HEK293 (cell line): ENCODE results near the gene OR2A12.

Experiments
- CTCF ChIA-PET: fragments of 350-600 bp; formaldehyde crosslinking; extraction: SDS; loops from one replicate; lab custom pipeline; 2021; ENCODE audit warnings: antibody characterized with exemption; lab: Yijun Ruan, JAX
- POLR2A ChIA-PET: fragments of 300-600 bp; formaldehyde crosslinking; extraction: SDS; loops from one replicate; lab custom pipeline; 2020; ENCODE audit warnings: antibody characterized with exemption, inconsistent platforms; lab: Yijun Ruan, JAX
- H3K27ac ChIP-seq: fragments of 200-500 bp; sonication (Bioruptor generic); 2 replicates; pipeline ENCODE4 v1.5.1; 2014; ENCODE audit warnings: low read depth, low read length, control low read depth, inconsistent platforms; ENCODE audit errors: extremely low read depth
- H3K36me3 ChIP-seq, 2 experiments: fragments of 200-500 bp in 1 of 2; sonication (Bioruptor generic) in 1 of 2; 1 replicate in 1 of 2; 2 replicates in 1 of 2; pipeline ENCODE4 v1.5.1; 2014 to 2017; ENCODE audit warnings: inconsistent platforms in 2 of 2, low read length in 2 of 2; ENCODE audit not compliant: control insufficient read depth in 2 of 2, insufficient read depth in 1 of 2
- H3K4me1 ChIP-seq: fragments of 200-500 bp; sonication (Bioruptor generic); 2 replicates; pipeline ENCODE4 v1.5.1; 2014; ENCODE audit warnings: mild to moderate bottlenecking, low read length, inconsistent platforms; ENCODE audit not compliant: control insufficient read depth, insufficient read depth
- H3K4me3 ChIP-seq: 2 replicates; pipeline ENCODE4 v1.5.1; 2011; ENCODE audit warnings: low read depth, mild to moderate bottlenecking, control low read depth, low read length, moderate library complexity
- H3K9me3 ChIP-seq: fragments of 200-500 bp; sonication (Bioruptor generic); 2 replicates; pipeline ENCODE4 v1.5.1; 2014; ENCODE audit warnings: low read depth, low read length, inconsistent platforms; ENCODE audit not compliant: control insufficient read depth, insufficient read depth
- ZBTB7A ChIP-seq: fragments of 450-650 bp; formaldehyde crosslinking; IDR thresholded peaks from 2 replicates; pipeline ENCODE4 v1.5.1; 2016; ENCODE audit warnings: low read depth, missing biosample characterization, missing genetic modification characterization
- ZFP37 ChIP-seq: fragments of 450-650 bp; formaldehyde crosslinking; IDR thresholded peaks from 2 replicates; pipeline ENCODE4 v1.5.1; 2016; ENCODE audit warnings: missing biosample characterization, missing genetic modification characterization
- ZNF132 ChIP-seq: fragments of 450-650 bp; formaldehyde crosslinking; IDR thresholded peaks from 2 replicates; pipeline ENCODE4 v1.5.1; 2017; ENCODE audit warnings: missing biosample characterization, missing genetic modification characterization, borderline replicate concordance
- ZNF157 ChIP-seq: fragments of 450-650 bp; formaldehyde crosslinking; IDR thresholded peaks from 2 replicates; pipeline ENCODE4 v1.5.1; 2016; ENCODE audit warnings: missing biosample characterization, missing genetic modification characterization
- ZNF221 ChIP-seq: fragments of 450-650 bp; formaldehyde crosslinking; IDR thresholded peaks from 2 replicates; pipeline ENCODE4 v1.5.1; 2017; ENCODE audit warnings: missing biosample characterization, missing genetic modification characterization, borderline replicate concordance
- ZNF350 ChIP-seq: fragments of 450-650 bp; formaldehyde crosslinking; IDR thresholded peaks from 2 replicates; pipeline ENCODE4 v1.5.0; 2017; ENCODE audit warnings: missing biosample characterization, mild to moderate bottlenecking, missing genetic modification characterization
- ZNF391 ChIP-seq: fragments of 450-650 bp; formaldehyde crosslinking; IDR thresholded peaks from 2 replicates; pipeline ENCODE4 v1.5.1; 2016; ENCODE audit warnings: low read depth, missing biosample characterization, missing genetic modification characterization, borderline replicate concordance
- ZNF426 ChIP-seq: fragments of 450-650 bp; formaldehyde crosslinking; IDR thresholded peaks from 2 replicates; pipeline ENCODE4 v1.5.1; 2017; ENCODE audit warnings: missing biosample characterization, missing genetic modification characterization, mild to moderate bottlenecking, inconsistent platforms, moderate library complexity
- ZNF501 ChIP-seq: fragments of 450-650 bp; formaldehyde crosslinking; IDR thresholded peaks from 2 replicates; pipeline ENCODE4 v1.5.1; 2016; ENCODE audit warnings: missing biosample characterization, missing genetic modification characterization
- ZNF596 ChIP-seq: fragments of 450-650 bp; IDR thresholded peaks from 2 replicates; pipeline ENCODE4 v1.5.0; 2018; ENCODE audit warnings: missing biosample characterization, mild to moderate bottlenecking, missing genetic modification characterization, moderate library complexity
- ZNF600 ChIP-seq: fragments of 450-650 bp; formaldehyde crosslinking; IDR thresholded peaks from 2 replicates; pipeline ENCODE4 v1.5.1; 2016; ENCODE audit warnings: missing biosample characterization, missing genetic modification characterization
- ZNF629 ChIP-seq: fragments of 450-650 bp; formaldehyde crosslinking; IDR thresholded peaks from 2 replicates; pipeline ENCODE4 v1.5.1; 2017; ENCODE audit warnings: missing biosample characterization, missing genetic modification characterization
- TF ChIP-seq, protein P1 (sequence below): fragments of 450-650 bp; formaldehyde crosslinking; IDR thresholded peaks from 2 replicates; pipeline ENCODE4 v1.5.1; 2016; ENCODE audit warnings: missing biosample characterization, missing genetic modification characterization
- TF ChIP-seq, protein P2 (sequence below): fragments of 450-650 bp; formaldehyde crosslinking; IDR thresholded peaks from 2 replicates; pipeline ENCODE4 v1.5.1; 2016; ENCODE audit warnings: missing biosample characterization, missing genetic modification characterization
- TF ChIP-seq, protein P3 (sequence below): IDR thresholded peaks from 2 replicates; pipeline ENCODE4 v1.6.1; 2011; ENCODE audit warnings: mild to moderate bottlenecking, low read depth, low read length, borderline replicate concordance
- TF ChIP-seq, protein P4 (sequence below): fragments of 450-650 bp; formaldehyde crosslinking; IDR thresholded peaks from 2 replicates; pipeline ENCODE4 v1.5.0; 2017; ENCODE audit warnings: missing biosample characterization, missing genetic modification characterization, borderline replicate concordance
- TF ChIP-seq, protein P5 (sequence below): fragments of 450-650 bp; formaldehyde crosslinking; IDR thresholded peaks from 2 replicates; pipeline ENCODE4 v1.5.1; 2016; ENCODE audit warnings: missing biosample characterization, missing genetic modification characterization, borderline replicate concordance

The OR2A12 gene

DNA sequence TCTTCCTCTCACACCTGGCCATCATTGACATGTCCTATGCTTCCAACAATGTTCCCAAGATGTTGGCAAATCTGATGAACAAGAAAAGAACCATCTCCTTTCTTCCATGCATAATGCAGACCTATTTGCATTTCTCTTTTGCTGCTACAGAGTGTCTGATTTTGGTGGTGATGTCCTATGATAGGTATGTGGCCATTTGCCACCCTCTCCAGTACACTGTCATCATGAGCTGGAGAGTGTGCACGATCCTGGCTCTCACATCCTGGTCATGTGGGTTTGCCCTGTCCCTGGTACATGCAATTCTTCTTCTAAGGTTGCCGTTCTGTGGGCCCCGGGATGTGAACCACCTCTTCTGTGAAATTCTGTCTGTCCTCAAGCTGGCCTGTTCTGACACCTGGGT lies 56.1 kb downstream of the OR2A12 start:
- Histone ChIP-seq H3K36me3 (no peaks in the 10 kb centered on the region), H3K4me3 (no peak overlapping the region), H3K9me3 (no peaks in the 10 kb centered on the region), H3K4me1 (no peaks in the 10 kb centered on the region)
- CTCF ChIA-PET = no interaction called here
- no peak for TF ChIP-seq ZNF596
- no peak for TF ChIP-seq ZNF600
- no peak for TF ChIP-seq ZNF629 (tag by site-specific recombination)
- TF ChIP-seq, protein P1, sequence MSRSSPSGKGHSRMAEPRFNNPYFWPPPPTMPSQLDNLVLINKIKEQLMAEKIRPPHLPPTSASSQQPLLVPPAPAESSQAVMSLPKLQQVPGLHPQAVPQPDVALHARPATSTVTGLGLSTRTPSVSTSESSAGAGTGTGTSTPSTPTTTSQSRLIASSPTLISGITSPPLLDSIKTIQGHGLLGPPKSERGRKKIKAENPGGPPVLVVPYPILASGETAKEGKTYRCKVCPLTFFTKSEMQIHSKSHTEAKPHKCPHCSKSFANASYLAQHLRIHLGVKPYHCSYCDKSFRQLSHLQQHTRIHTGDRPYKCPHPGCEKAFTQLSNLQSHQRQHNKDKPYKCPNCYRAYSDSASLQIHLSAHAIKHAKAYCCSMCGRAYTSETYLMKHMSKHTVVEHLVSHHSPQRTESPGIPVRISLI = no peak
- TF ChIP-seq, protein P2, sequence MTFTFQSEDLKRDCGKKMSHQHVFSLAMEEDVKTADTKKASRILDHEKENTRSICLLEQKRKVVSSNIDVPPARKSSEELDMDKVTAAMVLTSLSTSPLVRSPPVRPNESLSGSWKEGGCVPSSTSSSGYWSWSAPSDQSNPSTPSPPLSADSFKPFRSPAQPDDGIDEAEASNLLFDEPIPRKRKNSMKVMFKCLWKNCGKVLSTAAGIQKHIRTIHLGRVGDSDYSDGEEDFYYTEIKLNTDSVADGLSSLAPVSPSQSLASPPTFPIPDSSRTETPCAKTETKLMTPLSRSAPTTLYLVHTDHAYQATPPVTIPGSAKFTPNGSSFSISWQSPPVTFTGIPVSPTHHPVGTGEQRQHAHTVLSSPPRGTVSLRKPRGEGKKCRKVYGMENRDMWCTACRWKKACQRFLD = no peak
- TF ChIP-seq ZBTB7A (tag by site-specific recombination) = no peak
- TF ChIP-seq, protein P3, sequence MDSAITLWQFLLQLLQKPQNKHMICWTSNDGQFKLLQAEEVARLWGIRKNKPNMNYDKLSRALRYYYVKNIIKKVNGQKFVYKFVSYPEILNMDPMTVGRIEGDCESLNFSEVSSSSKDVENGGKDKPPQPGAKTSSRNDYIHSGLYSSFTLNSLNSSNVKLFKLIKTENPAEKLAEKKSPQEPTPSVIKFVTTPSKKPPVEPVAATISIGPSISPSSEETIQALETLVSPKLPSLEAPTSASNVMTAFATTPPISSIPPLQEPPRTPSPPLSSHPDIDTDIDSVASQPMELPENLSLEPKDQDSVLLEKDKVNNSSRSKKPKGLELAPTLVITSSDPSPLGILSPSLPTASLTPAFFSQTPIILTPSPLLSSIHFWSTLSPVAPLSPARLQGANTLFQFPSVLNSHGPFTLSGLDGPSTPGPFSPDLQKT = no peak
- no peak for TF ChIP-seq ZFP37 (tag by site-specific recombination)
- no peak for TF ChIP-seq ZNF501
- TF ChIP-seq, protein P4, sequence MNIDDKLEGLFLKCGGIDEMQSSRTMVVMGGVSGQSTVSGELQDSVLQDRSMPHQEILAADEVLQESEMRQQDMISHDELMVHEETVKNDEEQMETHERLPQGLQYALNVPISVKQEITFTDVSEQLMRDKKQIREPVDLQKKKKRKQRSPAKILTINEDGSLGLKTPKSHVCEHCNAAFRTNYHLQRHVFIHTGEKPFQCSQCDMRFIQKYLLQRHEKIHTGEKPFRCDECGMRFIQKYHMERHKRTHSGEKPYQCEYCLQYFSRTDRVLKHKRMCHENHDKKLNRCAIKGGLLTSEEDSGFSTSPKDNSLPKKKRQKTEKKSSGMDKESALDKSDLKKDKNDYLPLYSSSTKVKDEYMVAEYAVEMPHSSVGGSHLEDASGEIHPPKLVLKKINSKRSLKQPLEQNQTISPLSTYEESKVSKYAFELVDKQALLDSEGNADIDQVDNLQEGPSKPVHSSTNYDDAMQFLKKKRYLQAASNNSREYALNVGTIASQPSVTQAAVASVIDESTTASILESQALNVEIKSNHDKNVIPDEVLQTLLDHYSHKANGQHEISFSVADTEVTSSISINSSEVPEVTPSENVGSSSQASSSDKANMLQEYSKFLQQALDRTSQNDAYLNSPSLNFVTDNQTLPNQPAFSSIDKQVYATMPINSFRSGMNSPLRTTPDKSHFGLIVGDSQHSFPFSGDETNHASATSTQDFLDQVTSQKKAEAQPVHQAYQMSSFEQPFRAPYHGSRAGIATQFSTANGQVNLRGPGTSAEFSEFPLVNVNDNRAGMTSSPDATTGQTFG = no peak
- TF ChIP-seq, protein P5, sequence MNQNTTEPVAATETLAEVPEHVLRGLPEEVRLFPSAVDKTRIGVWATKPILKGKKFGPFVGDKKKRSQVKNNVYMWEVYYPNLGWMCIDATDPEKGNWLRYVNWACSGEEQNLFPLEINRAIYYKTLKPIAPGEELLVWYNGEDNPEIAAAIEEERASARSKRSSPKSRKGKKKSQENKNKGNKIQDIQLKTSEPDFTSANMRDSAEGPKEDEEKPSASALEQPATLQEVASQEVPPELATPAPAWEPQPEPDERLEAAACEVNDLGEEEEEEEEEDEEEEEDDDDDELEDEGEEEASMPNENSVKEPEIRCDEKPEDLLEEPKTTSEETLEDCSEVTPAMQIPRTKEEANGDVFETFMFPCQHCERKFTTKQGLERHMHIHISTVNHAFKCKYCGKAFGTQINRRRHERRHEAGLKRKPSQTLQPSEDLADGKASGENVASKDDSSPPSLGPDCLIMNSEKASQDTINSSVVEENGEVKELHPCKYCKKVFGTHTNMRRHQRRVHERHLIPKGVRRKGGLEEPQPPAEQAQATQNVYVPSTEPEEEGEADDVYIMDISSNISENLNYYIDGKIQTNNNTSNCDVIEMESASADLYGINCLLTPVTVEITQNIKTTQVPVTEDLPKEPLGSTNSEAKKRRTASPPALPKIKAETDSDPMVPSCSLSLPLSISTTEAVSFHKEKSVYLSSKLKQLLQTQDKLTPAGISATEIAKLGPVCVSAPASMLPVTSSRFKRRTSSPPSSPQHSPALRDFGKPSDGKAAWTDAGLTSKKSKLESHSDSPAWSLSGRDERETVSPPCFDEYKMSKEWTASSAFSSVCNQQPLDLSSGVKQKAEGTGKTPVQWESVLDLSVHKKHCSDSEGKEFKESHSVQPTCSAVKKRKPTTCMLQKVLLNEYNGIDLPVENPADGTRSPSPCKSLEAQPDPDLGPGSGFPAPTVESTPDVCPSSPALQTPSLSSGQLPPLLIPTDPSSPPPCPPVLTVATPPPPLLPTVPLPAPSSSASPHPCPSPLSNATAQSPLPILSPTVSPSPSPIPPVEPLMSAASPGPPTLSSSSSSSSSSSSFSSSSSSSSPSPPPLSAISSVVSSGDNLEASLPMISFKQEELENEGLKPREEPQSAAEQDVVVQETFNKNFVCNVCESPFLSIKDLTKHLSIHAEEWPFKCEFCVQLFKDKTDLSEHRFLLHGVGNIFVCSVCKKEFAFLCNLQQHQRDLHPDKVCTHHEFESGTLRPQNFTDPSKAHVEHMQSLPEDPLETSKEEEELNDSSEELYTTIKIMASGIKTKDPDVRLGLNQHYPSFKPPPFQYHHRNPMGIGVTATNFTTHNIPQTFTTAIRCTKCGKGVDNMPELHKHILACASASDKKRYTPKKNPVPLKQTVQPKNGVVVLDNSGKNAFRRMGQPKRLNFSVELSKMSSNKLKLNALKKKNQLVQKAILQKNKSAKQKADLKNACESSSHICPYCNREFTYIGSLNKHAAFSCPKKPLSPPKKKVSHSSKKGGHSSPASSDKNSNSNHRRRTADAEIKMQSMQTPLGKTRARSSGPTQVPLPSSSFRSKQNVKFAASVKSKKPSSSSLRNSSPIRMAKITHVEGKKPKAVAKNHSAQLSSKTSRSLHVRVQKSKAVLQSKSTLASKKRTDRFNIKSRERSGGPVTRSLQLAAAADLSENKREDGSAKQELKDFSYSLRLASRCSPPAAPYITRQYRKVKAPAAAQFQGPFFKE = no peak
- TF ChIP-seq, all 188 proteins: peak for 0
- POLR2A ChIA-PET = no interaction called here
- no peak overlapping the region for H3K27ac ChIP-seq

DNA sequence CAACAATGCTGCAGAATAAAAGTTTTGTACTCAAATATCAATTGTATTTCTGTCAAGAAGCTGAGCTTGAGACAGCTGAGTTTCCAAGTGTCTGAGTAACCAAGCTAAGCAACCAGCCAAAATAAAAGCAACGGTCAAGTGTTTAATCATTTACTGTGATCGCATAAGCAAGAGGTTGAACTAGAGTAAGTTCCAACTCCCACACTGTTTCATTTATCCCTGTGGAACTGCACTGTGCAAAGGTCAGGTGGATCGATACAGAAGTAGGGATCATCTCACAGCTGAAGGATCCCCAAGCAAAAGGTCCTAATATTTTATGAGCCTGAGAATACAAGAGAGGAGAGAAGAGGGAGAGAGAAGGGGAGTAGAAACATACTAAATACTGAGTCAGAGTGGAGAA lies 58.3 kb downstream of the OR2A12 start:
- no peaks in the 10 kb centered on the region for H3K36me3 ChIP-seq
- TF ChIP-seq ZNF391 = no peak
- TF ChIP-seq ZNF132 = no peak
- TF ChIP-seq ZNF426 = no peak
- no peak for TF ChIP-seq ZNF221 (tag by site-specific recombination)
- no peak for TF ChIP-seq ZNF350 (tag by site-specific recombination)
- no peak for TF ChIP-seq ZNF157
- no peaks in the 10 kb centered on the region for H3K9me3 ChIP-seq
- ChIA-PET POLR2A (no interaction called here), CTCF (no interaction called here)
- no peak overlapping the region for H3K27ac ChIP-seq
- no peaks in the 10 kb centered on the region for H3K4me1 ChIP-seq
- H3K4me3 ChIP-seq = no peak overlapping the region
